A549 (cell line): Measurements from ENCODE around the gene SRC. TPM values are rescaled to one million over a fixed set of nuclear protein-coding genes. Genes with fewer than 3 reads are reported as not detected.

Experiments used
- ATAC-seq, 2 experiments: fragments of 200-7000 bp in 1 of 2; fragments of >200 bp in 1 of 2; cut with Nextera tagmentation in 1 of 2; cut with Tn5 transposase in 1 of 2; 3 replicates each; pipeline versions ENCODE4 v1.8.0 to v1.9.1; 2018 to 2020; ENCODE audit warnings: mild to moderate bottlenecking in 1 of 2, moderate library complexity in 1 of 2
- CTCF ChIA-PET: fragments of 300-600 bp; sonication (Branson Sonifier 250); formaldehyde crosslinking; extraction: SDS; loops from one replicate; lab custom pipeline; 2021; ENCODE audit warnings: antibody characterized with exemption, inconsistent platforms; lab: Yijun Ruan, JAX
- POLR2A ChIA-PET: fragments of 350-600 bp; formaldehyde crosslinking; extraction: SDS; loops from one replicate; lab custom pipeline; 2021; ENCODE audit warnings: antibody characterized with exemption, inconsistent platforms; lab: Yijun Ruan, JAX
- DNase-seq, 2 experiments: peaks; one replicate each; pipeline versions ENCODE4 v3.0.0 to v3.0.0-alpha.2; 2011 to 2016; ENCODE audit warnings: low read depth in 1 of 2, low spot score in 1 of 2
- FAIRE-seq: peaks from 2 replicates; lab custom pipeline; 2011; peaks lifted over from hg19 to GRCh38; lab: Jason Lieb, UNC
- H3K27ac ChIP-seq, 2 experiments: fragments of >200 bp; sonication (Bioruptor Twin); formaldehyde crosslinking; 3 replicates each; pipeline ENCODE4 v1.5.1; 2016 to 2017
- H3K4me1 ChIP-seq: fragments of >200 bp; sonication (Bioruptor Twin); formaldehyde crosslinking; 3 replicates; pipeline ENCODE4 v1.6.1; 2016
- H3K4me2 ChIP-seq: fragments of >200 bp; sonication (Bioruptor Twin); formaldehyde crosslinking; 3 replicates; pipeline ENCODE4 v1.6.1; 2016
- H3K4me3 ChIP-seq: fragments of >200 bp; sonication (Bioruptor Twin); formaldehyde crosslinking; 3 replicates; pipeline ENCODE4 v1.5.1; 2016
- H3K9me3 ChIP-seq: fragments of >200 bp; sonication (Bioruptor Twin); formaldehyde crosslinking; 3 replicates; pipeline ENCODE4 v1.6.1; 2016
- BHLHE40 ChIP-seq: IDR thresholded peaks from 2 replicates; pipeline ENCODE4 v1.6.1; 2012; ENCODE audit warnings: low read depth, low read length, inconsistent platforms
- CBX8 ChIP-seq: fragments of 200-600 bp; sonication (generic); IDR thresholded peaks from 2 replicates; pipeline ENCODE4 v1.6.1; 2016
- CHD4 ChIP-seq: fragments of 200-600 bp; sonication (generic); IDR thresholded peaks from 2 replicates; pipeline ENCODE4 v1.6.1; 2016; ENCODE audit warnings: antibody characterized with exemption, mild to moderate bottlenecking, borderline replicate concordance
- EHMT2 ChIP-seq: fragments of 200-600 bp; sonication (generic); IDR thresholded peaks from 2 replicates; pipeline ENCODE4 v1.6.1; 2016; ENCODE audit warnings: antibody characterized with exemption, low read depth, mild to moderate bottlenecking, moderate library complexity
- HDAC2 ChIP-seq: fragments of 200-600 bp; sonication (generic); IDR thresholded peaks from 2 replicates; pipeline ENCODE4 v1.6.1; 2016
- HOXB5 ChIP-seq: fragments of 250-450 bp; sonication (Bioruptor Pico); IDR thresholded peaks from 2 replicates; pipeline ENCODE4 v1.5.0; 2020; ENCODE audit warnings: mild to moderate bottlenecking, moderate library complexity
- KDM1A ChIP-seq: fragments of 200-600 bp; sonication (generic); IDR thresholded peaks from 2 replicates; pipeline ENCODE4 v1.6.1; 2016; ENCODE audit warnings: low read depth, mild to moderate bottlenecking
- KDM5A ChIP-seq: fragments of 200-600 bp; sonication (generic); IDR thresholded peaks from 2 replicates; pipeline ENCODE4 v1.6.1; 2016; ENCODE audit warnings: antibody characterized with exemption, mild to moderate bottlenecking
- PHF8 ChIP-seq: fragments of 200-600 bp; sonication (generic); IDR thresholded peaks from 2 replicates; pipeline ENCODE4 v1.6.1; 2016; ENCODE audit warnings: low read depth, mild to moderate bottlenecking, antibody characterized with exemption, moderate library complexity, borderline replicate concordance
- SMC3 ChIP-seq: fragments of >200 bp; sonication (Bioruptor Twin); formaldehyde crosslinking; IDR thresholded peaks from 3 replicates; pipeline ENCODE4 v1.6.1; 2018; ENCODE audit warnings: inconsistent platforms
- ZNF302 ChIP-seq: fragments of 250-450 bp; sonication (Bioruptor Pico); IDR thresholded peaks from 2 replicates; pipeline ENCODE4 v1.9.0; 2021; ENCODE audit warnings: inconsistent platforms, mild to moderate bottlenecking, moderate library complexity
- ZSCAN20 ChIP-seq: fragments of 250-450 bp; sonication (Bioruptor Pico); IDR thresholded peaks from 2 replicates; pipeline ENCODE4 v1.8.0; 2022; ENCODE audit warnings: mild to moderate bottlenecking, moderate library complexity
- WGBS: methylation state at CpG from one replicate; pipeline ENCODE4 v1.1.6; 2017; ENCODE audit errors: missing lambda C conversion rate; 5-methylcytosine and 5-hydroxymethylcytosine counted together
- polyA plus RNA-seq, 4 experiments: library from polyadenylated mRNA; depleted of rRNA in 3 of 4; stranded (reverse); fragments of >200 nt; fragmentation: RNase III in 1 of 4; extraction: RNeasy Plus Mini Kit Qiagen cat#74134 plus additional on column Dnase treatment in 1 of 4; gene quantifications; 2 replicates in 3 of 4; 3 replicates in 1 of 4; pipeline ENCODE4 v1.2.3, GENCODE V29; 2011 to 2017
- TF ChIP-seq, protein P1 (sequence below): fragments of 250-450 bp; sonication (Bioruptor Pico); IDR thresholded peaks from 2 replicates; pipeline ENCODE4 v1.5.0; 2020; ENCODE audit warnings: low read depth, mild to moderate bottlenecking, moderate library complexity
- TF ChIP-seq, protein P2 (sequence below): fragments of 150-350 bp; IDR thresholded peaks from 2 replicates; pipeline ENCODE4 v1.6.1; 2014; ENCODE audit warnings: low read depth, mild to moderate bottlenecking, low read length
- TF ChIP-seq, protein P3 (sequence below): fragments of 450-650 bp; IDR thresholded peaks from 2 replicates; pipeline ENCODE4 v1.6.1; 2014; ENCODE audit warnings: antibody characterized with exemption
- TF ChIP-seq, protein P4 (sequence below): fragments of 200-600 bp; sonication (generic); IDR thresholded peaks from 2 replicates; pipeline ENCODE4 v1.6.1; 2016; ENCODE audit warnings: antibody characterized with exemption, mild to moderate bottlenecking, moderate library complexity

Gene SRC
- polyA plus RNA-seq, 2 of the 4 experiments (the other 2 are of a cell fraction) = 139 to 154 TPM

DNA sequence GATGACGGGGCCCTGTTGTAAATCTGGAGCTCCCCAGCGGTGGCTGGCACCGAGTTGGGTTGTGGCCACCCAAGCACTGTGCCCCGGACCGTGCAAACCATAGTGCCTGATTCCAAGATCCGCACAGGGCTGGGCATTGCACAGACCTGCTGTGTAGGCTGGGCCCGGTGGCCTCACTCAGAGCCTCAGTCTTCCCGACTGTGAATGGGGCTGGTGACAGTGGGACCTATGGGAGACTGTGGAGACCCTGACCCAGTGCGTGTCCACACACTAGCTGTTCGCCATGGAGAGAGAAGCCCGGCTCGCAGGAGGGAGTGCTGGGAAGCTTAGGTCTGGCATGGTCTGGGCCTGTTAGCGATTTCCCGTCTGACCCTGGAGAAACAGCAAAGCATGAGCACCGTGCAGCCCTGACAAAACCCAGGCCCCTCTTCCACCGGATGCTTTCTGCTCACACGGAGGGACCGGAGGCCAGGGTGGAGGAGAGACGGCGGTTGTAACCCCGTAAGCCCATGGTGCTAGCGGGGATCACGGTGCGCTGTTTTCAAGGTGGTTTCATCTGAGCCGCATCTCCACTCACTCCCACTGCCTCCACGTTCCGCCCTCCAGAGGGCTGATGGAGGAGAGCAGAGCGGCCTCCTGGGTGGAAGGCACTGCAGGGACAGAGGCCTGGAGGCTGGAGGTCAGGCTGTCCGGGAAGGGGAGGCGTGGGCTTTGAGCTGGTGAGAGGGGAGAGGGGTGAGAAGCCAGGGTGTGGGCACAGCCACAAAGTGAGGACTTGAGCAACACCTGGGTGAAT, 52.2 kb downstream of the SRC start:
- no peaks in the 10 kb centered on the region for H3K9me3 ChIP-seq
- DNase-seq (no peak), FAIRE-seq (no peak), ATAC-seq (no peak)
- ChIA-PET POLR2A (no interaction called here), CTCF (interaction anchor here (0.8 to 6.4 kb wide), 8 partner anchors 8 to 157 kb away, joined by 3 to 49 read pairs (median 4); no protein-coding TSS in a partner anchor)
- 93% methylated on average over 25 of the region's 30 CpGs for WGBS
- H3K4me3 ChIP-seq = no peak overlapping the region
- TF ChIP-seq SMC3 = no peak
- 0 out of 2 replicates have a peak, but pooled peaks have one; percentile 24 for TF ChIP-seq KDM1A
- peaks cover 45% of the 10 kb centered on the region for H3K4me1 ChIP-seq
- no peak overlapping the region for H3K4me2 ChIP-seq
- H3K27ac ChIP-seq = peak overlapping the region; percentile 69 to 84; a peak in 4 of 6 replicates

DNA sequence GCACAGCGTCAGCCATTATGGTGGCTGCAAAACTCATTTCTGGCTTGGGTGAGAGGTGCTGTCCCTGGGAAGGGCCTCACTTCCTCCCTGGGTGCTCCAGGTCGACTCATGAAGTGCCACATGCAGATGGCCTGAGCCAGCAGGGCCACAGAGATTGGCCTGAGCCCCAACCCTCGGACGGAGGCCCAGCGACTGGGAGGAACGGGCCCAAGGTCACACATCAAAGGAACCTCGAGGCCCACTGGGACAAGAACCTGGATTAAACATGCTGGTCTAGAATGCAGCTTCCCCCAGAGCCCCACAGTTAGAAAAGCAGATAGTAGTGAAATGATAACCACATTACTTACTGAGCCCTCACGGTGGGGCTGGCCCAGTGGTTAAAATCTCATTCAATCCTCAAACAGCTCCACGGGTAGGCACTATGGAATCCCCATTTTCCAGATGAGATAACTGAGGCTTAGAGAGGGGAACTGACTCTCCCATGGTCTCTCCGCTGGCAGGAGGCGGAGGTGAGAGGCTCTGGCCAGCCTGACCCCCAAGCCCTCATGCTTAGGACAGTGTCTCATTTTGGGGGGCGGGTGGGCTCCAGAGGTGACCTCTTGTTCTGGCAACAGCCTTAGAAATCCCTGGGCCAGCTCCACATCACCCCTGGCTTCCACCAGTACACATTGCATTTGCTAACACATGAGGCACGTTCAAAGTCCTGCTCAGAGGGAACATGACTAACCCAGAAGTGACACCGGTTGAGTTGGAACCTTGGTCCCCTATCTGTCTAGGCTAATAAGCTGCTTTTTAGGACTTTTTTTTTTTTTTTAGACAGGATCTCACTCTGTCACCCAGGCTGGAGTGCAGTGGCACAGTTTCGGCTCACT, 53.0 kb downstream of the SRC start:
- TF ChIP-seq, protein P1, sequence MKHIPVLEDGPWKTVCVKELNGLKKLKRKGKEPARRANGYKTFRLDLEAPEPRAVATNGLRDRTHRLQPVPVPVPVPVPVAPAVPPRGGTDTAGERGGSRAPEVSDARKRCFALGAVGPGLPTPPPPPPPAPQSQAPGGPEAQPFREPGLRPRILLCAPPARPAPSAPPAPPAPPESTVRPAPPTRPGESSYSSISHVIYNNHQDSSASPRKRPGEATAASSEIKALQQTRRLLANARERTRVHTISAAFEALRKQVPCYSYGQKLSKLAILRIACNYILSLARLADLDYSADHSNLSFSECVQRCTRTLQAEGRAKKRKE (CRISPR knock-in tag) = no peak
- TF ChIP-seq CHD4 (0 out of 2 replicates have a peak, but pooled peaks have one; percentile 64), BHLHE40 (no peak), PHF8 (no peak), ZNF302 (CRISPR knock-in tag) (no peak), EHMT2 (no peak), HDAC2 (0 out of 2 replicates have a peak, but pooled peaks have one; percentile 34), CBX8 (no peak), KDM1A (peak; percentile 68; the same call in 1 of the 2 replicates), KDM5A (no peak), ZSCAN20 (no peak), HOXB5 (CRISPR knock-in tag) (no peak)
- TF ChIP-seq, protein P2, sequence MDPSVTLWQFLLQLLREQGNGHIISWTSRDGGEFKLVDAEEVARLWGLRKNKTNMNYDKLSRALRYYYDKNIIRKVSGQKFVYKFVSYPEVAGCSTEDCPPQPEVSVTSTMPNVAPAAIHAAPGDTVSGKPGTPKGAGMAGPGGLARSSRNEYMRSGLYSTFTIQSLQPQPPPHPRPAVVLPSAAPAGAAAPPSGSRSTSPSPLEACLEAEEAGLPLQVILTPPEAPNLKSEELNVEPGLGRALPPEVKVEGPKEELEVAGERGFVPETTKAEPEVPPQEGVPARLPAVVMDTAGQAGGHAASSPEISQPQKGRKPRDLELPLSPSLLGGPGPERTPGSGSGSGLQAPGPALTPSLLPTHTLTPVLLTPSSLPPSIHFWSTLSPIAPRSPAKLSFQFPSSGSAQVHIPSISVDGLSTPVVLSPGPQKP = no peak
- TF ChIP-seq, protein P3, sequence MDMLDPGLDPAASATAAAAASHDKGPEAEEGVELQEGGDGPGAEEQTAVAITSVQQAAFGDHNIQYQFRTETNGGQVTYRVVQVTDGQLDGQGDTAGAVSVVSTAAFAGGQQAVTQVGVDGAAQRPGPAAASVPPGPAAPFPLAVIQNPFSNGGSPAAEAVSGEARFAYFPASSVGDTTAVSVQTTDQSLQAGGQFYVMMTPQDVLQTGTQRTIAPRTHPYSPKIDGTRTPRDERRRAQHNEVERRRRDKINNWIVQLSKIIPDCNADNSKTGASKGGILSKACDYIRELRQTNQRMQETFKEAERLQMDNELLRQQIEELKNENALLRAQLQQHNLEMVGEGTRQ = no peak
- TF ChIP-seq, protein P4, sequence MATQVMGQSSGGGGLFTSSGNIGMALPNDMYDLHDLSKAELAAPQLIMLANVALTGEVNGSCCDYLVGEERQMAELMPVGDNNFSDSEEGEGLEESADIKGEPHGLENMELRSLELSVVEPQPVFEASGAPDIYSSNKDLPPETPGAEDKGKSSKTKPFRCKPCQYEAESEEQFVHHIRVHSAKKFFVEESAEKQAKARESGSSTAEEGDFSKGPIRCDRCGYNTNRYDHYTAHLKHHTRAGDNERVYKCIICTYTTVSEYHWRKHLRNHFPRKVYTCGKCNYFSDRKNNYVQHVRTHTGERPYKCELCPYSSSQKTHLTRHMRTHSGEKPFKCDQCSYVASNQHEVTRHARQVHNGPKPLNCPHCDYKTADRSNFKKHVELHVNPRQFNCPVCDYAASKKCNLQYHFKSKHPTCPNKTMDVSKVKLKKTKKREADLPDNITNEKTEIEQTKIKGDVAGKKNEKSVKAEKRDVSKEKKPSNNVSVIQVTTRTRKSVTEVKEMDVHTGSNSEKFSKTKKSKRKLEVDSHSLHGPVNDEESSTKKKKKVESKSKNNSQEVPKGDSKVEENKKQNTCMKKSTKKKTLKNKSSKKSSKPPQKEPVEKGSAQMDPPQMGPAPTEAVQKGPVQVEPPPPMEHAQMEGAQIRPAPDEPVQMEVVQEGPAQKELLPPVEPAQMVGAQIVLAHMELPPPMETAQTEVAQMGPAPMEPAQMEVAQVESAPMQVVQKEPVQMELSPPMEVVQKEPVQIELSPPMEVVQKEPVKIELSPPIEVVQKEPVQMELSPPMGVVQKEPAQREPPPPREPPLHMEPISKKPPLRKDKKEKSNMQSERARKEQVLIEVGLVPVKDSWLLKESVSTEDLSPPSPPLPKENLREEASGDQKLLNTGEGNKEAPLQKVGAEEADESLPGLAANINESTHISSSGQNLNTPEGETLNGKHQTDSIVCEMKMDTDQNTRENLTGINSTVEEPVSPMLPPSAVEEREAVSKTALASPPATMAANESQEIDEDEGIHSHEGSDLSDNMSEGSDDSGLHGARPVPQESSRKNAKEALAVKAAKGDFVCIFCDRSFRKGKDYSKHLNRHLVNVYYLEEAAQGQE = no peak
- no peak overlapping the region for H3K4me3 ChIP-seq
- 79% methylated on average over 15 of the region's 15 CpGs for WGBS
- H3K27ac ChIP-seq = peak overlapping the region in 1 of 2 experiments; percentile 84; a peak in 3 of 6 replicates
- no peak overlapping the region for H3K4me2 ChIP-seq
- ChIA-PET CTCF (interaction anchor here (0.6 to 6.4 kb wide), 10 partner anchors 8 to 156 kb away, joined by 3 to 49 read pairs (median 4); partner anchors contain the start of gene SRC), POLR2A (no interaction called here)
- H3K9me3 ChIP-seq = no peaks in the 10 kb centered on the region
- peaks cover 37% of the 10 kb centered on the region for H3K4me1 ChIP-seq
- DNase-seq = peak in 1 of 2 experiments; percentile 64
- no peak for FAIRE-seq
- no peak for ATAC-seq
